GM19099 (cell line): ENCODE measurements around the gene SYNJ1.

Source experiments
- POLR2A ChIP-seq: IDR thresholded peaks from 3 replicates; pipeline ENCODE4 v1.6.1; 2011; ENCODE audit warnings: low read depth; ENCODE audit not compliant: insufficient read length; ENCODE audit errors: extremely low read depth

The SYNJ1 gene

DNA sequence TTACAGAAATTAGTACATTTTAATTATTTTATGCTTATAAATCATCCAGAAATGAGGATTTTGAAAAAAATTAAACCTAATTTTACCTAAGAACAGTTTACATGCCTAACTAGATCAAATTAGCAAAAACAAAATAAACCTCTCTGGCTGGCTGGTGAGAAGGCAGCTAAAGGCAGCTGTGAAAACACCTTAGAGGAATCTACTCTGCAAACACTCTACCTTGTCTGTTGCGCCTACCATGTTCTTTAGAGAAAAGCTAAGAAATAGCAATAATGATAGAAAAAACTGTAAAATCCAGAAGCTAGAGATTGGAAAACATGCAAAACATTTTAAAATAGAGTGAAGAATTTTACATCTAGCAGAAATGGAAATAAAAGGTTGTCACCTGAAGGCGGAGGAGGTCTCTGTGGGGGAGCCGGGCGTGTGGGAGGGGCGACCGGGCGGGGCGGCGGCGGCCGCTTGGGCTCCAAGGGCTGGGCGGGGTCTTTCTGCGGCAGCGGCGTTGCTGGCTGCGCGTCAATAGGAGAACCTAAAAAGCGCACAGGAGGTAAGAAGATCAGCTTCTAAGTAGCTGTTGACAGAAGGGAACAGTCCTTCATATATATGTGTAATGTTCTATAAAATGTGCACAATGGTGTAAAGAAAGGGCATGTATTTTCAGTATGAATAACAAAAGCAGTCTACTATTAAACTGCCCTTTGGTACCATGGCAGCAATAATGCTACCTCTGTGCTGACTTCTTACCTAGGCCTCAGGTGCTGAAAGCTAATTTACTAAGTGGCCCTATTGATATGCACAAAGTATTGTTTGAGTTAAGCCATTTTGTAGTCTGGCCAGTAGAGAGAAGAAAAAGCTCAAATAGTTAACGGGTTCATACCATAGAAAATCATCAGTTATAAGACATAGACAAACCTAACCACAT lies 82.3 kb downstream of the SYNJ1 start:
- no peak for TF ChIP-seq POLR2A

DNA sequence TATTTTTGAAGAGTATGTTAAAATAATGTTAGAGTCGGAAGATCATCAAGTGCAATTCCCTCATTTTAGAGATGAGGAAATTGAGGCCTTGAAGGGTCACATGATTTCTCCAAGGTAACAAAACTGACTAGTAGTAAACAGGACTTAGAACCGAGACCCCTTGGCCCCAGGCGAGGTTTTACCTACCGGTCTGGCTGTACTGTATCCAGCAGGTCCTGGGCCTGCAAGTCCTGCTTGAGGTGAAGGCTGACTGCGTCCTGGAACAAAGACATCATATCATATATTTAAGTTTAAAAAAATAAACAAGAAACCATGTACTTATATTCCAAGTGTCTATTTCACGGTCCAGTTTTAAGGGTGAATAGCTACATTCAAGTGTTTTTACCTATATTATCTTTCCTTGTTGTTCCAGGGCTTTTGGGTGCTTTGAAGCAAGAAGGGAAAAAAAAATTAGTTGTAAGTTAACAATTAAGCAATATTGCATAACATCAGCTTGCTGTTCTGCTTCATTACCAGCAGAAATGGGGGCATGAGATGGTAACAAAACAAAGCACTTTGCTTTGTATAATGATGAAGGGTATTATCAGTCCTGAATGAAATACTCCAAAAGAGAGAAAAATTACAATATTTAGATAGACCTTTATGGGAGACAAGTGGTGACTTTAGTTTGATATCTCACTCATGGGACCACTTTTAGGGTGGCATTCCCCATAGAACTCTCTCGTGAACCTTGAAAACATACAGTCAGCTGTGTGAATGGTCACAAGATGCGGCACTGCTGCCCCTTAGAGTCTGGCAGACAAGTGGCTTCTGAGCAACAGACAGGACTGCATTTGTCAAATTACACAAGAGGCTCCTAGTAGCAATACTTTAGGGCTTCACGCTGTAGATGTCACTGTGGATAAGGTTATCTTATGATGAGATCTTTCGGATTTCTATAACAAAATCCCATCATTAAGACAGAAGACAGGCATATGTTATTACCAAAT lies 85.8 kb downstream of the SYNJ1 start:
- TF ChIP-seq POLR2A = no peak

DNA sequence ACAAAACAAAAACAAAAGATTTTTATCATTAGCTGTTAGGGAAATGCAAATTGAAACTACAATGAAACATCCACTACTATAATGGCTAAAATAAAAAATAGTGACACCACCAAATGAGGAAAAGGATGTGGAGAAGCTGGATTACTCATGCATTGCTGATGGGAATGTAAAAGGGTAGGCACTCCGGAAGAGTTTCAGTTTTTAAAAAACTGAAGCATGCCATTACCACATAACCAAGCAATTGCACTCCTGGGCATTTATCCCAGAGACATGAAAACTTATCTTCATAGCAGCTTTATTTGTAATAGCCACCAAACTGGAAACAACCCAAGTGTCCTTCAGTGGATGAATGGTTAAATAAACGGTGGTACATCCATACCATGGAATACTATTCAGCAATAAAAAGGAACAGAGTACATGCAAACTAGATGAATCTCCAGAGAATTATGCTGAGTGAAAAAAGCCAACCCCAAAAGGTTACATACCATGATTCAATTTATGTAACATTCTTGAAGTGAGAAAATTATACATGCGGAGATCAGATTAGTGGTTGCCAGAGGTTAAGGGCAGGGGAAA lies 101.1 kb downstream of the SYNJ1 start:
- TF ChIP-seq POLR2A = no peak

DNA sequence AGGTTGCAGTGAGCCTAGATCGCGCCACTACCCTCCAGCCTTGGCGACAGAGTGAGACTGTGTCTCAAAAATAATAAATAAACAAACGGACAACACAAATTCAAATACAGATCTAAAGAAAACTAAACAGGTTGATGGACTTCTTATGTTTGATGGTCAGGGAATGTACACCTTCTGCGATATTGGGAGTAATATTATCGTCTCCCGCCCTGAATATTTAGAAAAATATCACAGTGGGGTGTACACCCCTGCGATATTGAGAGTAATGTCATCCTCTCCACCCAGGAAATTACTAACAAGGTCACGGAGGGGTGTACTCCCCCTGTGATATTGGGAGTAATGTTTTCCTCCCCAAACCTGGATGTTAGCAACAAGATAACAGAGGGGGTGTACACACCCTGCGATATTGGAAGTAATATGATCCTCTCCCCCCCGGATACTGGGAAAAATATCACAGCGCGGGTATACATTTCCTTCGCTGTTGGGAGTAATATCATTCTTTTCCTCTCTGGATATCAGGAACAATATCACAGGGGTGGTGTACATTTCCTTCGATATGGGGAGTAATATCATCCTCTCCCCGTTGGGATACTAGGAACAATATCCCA lies 114.3 kb downstream of the SYNJ1 start:
- TF ChIP-seq POLR2A = no peak

DNA sequence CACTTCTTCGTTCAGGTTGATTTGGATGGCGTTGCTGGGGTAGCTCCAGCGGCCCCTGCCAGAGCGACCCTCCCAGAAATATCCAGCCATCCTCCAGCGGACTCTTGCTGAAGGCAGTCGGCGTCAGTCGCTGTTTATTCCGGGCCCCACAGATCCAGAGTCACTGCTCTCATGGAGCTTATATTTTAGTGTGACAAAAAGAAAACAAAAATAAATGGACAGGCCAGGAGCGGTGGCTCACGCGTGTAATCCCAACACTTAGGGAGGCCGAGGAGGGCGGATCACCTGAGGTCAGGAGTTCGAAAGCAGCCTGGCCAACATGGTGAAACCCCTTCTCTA lies 114.8 kb downstream of the SYNJ1 start:
- no peak for TF ChIP-seq POLR2A

DNA sequence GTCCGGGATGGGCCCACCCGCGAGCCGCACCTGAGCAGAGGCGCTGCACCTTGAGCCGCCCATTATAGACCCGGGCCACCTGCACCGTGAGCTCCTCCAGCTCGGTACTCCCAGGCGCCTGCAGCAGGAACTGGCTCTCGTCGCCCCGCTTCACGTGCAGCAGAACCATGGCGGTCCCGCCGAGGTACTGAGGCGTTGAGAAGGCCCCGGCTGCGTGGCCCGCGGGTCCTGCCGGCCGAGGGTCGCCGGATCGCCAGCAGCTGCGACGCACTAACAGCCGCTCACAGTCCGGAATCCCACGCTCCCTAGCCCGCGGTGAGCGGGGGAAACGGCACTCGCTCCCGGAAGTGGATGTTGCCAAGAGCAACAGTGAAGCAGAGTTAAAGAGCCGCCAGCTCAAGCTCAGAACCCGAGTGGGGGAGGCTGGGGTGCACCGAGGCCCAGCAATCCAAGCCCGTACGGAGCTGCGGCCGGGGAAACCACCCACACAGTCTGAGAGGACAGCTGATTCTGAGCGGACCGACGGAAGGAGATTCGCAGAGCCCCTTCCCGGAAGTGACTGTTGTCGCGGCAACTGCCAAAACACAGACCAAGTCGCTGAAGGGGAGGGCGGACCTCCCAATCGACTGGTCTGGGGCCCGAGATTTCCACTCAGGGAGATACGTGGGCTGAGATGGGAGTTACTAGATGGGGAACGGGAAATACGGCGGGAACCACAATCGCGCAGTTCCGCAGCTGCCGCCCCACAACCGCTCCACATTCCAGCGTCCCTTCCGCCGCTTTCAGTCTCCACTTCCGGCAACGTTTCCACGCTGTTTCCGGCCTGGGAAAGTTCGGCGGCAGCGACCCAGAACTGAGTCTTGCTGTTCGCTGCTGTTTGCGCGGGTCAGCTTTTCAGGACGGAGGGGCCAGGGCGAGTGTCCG lies 115.5 kb downstream of the SYNJ1 start, which contains the start of gene CFAP298:
TSS of gene CFAP298 (minus strand) at position 303 of the 924 bp plus-strand sequence. CDS start at position 169, 134 bp downstream.
- peak; percentile 69 for TF ChIP-seq POLR2A

DNA sequence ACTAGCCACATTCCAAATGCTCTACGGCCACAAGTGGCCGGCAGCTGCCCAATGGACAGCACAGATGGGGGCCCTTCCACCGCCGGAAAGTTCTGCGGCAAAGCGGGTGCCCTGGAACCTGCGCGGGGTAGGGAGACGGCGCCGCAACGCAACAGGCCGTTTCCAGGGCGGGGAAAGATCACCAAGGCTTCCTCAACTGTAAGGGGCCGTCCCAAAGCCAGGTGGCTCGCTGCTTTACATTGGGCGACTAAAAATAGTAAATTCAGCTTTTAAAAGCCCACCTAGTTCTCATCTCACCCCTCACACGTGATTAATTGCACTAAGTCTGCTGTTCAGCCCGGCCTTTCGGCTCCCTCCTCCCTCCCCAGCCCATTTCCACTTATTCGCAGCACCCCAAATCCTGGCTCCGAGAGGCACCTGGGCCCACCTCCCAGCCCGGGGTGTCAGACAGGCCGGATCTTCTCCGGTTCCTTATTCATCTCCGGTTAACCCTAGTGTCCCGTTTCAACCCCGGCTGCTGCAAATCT lies 116.3 kb downstream of the SYNJ1 start:
- TF ChIP-seq POLR2A = no peak

DNA sequence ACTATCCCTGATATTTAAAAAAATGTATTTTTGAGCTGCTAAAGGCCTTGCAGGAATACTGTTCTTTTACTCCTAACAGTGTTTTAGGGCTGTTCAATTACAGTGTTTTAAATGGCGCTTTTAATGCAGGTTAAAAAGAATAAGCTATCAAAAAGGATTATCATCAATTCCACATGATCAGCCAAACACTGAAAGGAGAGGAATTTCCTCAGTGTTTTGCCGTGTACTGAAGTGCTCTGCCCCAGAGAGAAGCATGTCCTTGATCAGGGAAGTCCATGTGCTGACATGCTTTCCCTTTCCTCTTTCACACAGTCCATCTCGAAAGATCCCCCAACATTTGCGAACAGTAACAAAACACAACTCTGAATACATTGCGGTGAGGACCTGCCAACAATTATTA lies 119.0 kb downstream of the SYNJ1 start:
- no peak for TF ChIP-seq POLR2A

DNA sequence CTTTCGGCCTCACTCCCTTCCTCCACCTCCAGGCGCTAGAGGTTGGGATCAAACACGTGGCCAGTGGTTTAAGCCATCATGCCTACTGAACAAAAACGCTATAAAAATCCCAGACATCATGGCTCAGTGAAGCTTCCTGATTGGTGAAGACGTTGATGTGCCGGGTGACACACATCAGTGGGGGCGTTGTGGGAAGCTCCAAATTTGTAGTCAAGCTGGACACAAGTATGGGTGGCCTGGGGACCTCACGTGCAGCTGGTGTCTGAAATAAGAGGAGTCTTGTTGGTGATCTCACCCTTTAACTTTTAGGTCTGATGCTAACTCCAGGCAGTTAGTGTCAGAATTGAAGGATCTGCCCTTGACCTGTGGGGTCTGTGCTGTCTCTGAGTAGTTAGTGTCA lies 122.3 kb downstream of the SYNJ1 start:
- no peak for TF ChIP-seq POLR2A

DNA sequence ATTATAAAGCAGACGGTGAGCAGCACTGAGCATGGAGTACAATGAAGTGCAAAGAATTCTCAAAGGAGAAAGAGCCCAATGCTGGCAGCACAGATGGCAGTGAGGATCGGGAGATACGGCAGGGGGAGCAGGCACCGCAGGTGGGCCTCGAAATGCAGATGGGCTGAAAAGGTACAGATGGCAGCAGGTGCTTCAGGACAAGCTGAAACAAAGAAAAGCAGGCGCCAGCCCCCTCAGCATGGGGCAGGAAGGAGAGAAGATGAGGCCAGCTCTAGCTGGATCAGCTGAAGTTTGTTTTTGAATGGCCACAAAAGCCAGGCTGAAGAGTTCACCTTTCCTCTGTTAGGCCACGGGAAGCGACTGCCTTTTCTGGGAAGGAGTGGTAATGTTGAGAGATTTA lies 123.3 kb downstream of the SYNJ1 start:
- TF ChIP-seq POLR2A = no peak

DNA sequence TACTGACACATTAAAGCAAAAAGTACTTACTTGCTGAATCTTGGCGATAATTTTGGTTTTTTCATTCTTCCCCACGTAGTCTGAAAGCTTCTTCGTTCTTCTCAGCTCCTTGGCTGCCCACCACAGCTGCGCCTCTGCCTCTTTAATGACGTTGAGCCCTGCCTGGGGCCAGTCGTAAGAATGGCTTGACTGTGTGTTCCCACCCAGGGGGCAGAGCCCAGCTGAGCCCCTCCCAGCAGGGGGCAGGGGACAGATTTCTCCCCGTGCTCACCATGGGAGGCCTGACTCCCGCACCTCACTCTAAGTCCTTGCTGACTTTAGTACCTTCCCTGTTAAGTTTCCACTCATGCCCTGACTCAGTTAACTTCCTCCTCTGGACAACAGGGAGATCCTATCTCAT lies 124.7 kb downstream of the SYNJ1 start:
- TF ChIP-seq POLR2A = no peak

DNA sequence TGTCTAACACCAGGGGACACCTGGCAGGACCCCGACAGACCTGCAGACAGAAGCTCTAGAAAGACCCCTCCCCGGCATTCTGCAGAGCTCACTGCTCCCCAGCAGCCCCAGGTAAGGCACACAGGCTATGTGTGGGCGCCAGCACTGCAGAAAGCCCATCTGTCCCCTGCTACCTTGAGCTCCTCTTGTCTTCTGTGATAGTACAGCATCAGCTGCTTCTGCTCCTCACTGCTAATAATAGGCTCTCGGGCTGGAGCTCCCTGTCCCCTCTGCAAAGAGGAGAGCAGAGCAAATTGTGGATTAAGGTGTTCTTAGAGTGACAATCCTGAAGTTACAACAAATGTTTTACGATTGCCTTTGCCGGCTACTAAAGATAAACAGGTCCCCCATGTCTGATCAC lies 125.7 kb downstream of the SYNJ1 start:
- no peak for TF ChIP-seq POLR2A

DNA sequence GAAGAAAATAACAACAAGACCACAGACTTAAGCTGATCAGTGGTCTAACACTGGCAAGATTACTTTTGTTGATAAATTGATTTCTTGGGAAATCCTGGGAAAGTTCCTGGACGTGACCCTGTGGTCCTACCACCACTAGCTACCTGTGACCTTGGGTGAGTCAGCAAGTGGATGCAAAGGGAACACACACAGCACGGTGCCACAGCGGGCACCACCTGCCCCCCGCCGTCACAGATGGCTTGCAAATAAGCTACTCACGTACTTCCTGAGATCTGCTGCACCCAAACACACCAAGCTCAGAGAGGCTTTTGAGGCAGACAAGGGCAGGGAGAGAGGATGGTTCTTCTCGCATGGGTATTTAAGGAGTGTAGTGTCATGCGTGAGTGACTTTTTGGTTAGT lies 128.3 kb downstream of the SYNJ1 start:
- no peak for TF ChIP-seq POLR2A
